OCI-LY1 (cell line): Measurements from ENCODE around the gene PRIM1.

ENCODE experiments used
- H2AFZ ChIP-seq: fragments of 200-600 bp; sonication (generic), shearing (Covaris generic); 2 replicates; pipeline ENCODE4 v1.6.0; 2014; ENCODE audit warnings: antibody characterized with exemption, mild to moderate bottlenecking, low read length
- H3F3A ChIP-seq: fragments of 200-600 bp; sonication (generic), shearing (Covaris generic); 2 replicates; pipeline ENCODE4 v1.6.0; 2014; ENCODE audit warnings: mild to moderate bottlenecking, antibody characterized with exemption, low read length, moderate library complexity; ENCODE audit not compliant: insufficient read depth
- H3K27ac ChIP-seq: fragments of 200-600 bp; sonication (generic); 2 replicates; pipeline ENCODE4 v1.5.1; 2014; ENCODE audit warnings: low read length, mixed run types, mild to moderate bottlenecking, low read depth; ENCODE audit not compliant: poor library complexity, severe bottlenecking
- H3K27me3 ChIP-seq: fragments of 200-600 bp; sonication (generic); 2 replicates; pipeline ENCODE4 v1.6.0; 2014; ENCODE audit warnings: antibody characterized with exemption, mild to moderate bottlenecking, low read length, moderate library complexity; ENCODE audit not compliant: insufficient read depth
- H3K36me3 ChIP-seq: fragments of 200-600 bp; sonication (generic); 2 replicates; pipeline ENCODE4 v1.6.1; 2014; ENCODE audit warnings: mild to moderate bottlenecking, antibody characterized with exemption, low read length, moderate library complexity, mixed read lengths; ENCODE audit not compliant: insufficient read depth
- H3K4me1 ChIP-seq: fragments of 200-600 bp; sonication (generic); 2 replicates; pipeline ENCODE4 v1.5.1; 2014; ENCODE audit warnings: mild to moderate bottlenecking, low read length, moderate library complexity; ENCODE audit not compliant: insufficient read depth, severe bottlenecking
- H3K4me2 ChIP-seq: fragments of 200-600 bp; sonication (generic), shearing (Covaris generic); 2 replicates; pipeline ENCODE4 v1.6.1; 2014; ENCODE audit warnings: low read length
- H3K4me3 ChIP-seq: fragments of 200-600 bp; sonication (generic); 2 replicates; pipeline ENCODE4 v1.5.1; 2014; ENCODE audit warnings: low read length, low read depth, mild to moderate bottlenecking, mixed read lengths; ENCODE audit not compliant: poor library complexity, severe bottlenecking
- H3K79me2 ChIP-seq: fragments of 200-600 bp; shearing (Covaris generic); 2 replicates; pipeline ENCODE4 v1.6.1; 2016; ENCODE audit warnings: mixed run types, low read length, mixed read lengths; ENCODE audit not compliant: insufficient read depth
- H3K9ac ChIP-seq: fragments of 200-600 bp; sonication (generic), shearing (Covaris generic); 2 replicates; pipeline ENCODE4 v1.6.1; 2014; ENCODE audit warnings: mild to moderate bottlenecking, low read length, mixed read lengths
- H3K9me2 ChIP-seq: fragments of 200-600 bp; sonication (generic), shearing (Covaris generic); 2 replicates; pipeline ENCODE4 v1.6.1; 2014; ENCODE audit warnings: low read depth, mild to moderate bottlenecking, low read length, mixed read lengths
- H3K9me3 ChIP-seq: fragments of 200-600 bp; shearing (Covaris generic); 2 replicates; pipeline ENCODE4 v1.6.1; 2014; ENCODE audit warnings: low read length, mixed read lengths
- H4K20me1 ChIP-seq: fragments of 200-600 bp; sonication (generic), shearing (Covaris generic); 2 replicates; pipeline ENCODE4 v1.6.0; 2016; ENCODE audit warnings: mild to moderate bottlenecking, low read length; ENCODE audit not compliant: insufficient read depth
- EZH2 ChIP-seq: fragments of 200-600 bp; sonication (generic), shearing (Covaris generic); IDR thresholded peaks from 2 replicates; pipeline ENCODE4 v1.8.0; 2017; ENCODE audit warnings: borderline replicate concordance, mixed run types, mild to moderate bottlenecking, antibody characterized with exemption, low read length, moderate library complexity, mixed read lengths
- TF ChIP-seq, protein P1 (sequence below): fragments of 200-600 bp; sonication (generic), shearing (Covaris generic); IDR thresholded peaks from 2 replicates; pipeline ENCODE4 v1.5.1; 2017; ENCODE audit warnings: mild to moderate bottlenecking, antibody characterized with exemption, low read length, moderate library complexity, mixed read lengths

The PRIM1 gene

DNA sequence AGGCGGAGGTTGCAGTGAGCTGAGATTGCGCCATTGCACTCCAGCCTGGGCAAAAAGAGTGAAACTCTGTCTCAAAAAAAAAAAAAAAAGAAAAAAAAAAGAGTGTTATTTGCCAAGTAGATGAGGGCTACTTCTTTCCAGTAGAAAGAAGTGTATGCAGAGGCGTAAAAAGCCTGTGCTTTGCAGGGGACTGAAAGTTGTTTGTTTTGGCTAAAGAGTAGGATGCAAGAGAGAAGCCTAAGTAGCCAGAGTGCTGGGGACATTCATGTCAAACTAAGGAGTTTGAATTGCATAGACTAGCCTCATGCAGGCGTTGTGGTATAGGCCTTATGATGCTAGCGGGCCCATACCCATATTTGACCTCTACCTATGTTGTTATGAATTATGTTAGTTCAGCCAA is 20.5 kb upstream of the PRIM1 start:
- H3K4me3 ChIP-seq, result no peak overlapping the region
- H3K4me2 ChIP-seq, result no peak overlapping the region
- no peak overlapping the region for H3K9ac ChIP-seq
- no peaks in the 10 kb centered on the region for H3K36me3 ChIP-seq
- H3F3A ChIP-seq, result peaks cover 4% of the 10 kb centered on the region; the same call in 1 of the 2 replicates
- H3K9me2 ChIP-seq, result no peaks in the 10 kb centered on the region
- H3K27ac ChIP-seq, result no peak overlapping the region
- no peaks in the 10 kb centered on the region for H3K79me2 ChIP-seq
- H3K4me1 ChIP-seq, result peaks cover 11% of the 10 kb centered on the region
- no peaks in the 10 kb centered on the region for H3K27me3 ChIP-seq
- H2AFZ ChIP-seq, result no peak overlapping the region
- TF ChIP-seq, protein P1, sequence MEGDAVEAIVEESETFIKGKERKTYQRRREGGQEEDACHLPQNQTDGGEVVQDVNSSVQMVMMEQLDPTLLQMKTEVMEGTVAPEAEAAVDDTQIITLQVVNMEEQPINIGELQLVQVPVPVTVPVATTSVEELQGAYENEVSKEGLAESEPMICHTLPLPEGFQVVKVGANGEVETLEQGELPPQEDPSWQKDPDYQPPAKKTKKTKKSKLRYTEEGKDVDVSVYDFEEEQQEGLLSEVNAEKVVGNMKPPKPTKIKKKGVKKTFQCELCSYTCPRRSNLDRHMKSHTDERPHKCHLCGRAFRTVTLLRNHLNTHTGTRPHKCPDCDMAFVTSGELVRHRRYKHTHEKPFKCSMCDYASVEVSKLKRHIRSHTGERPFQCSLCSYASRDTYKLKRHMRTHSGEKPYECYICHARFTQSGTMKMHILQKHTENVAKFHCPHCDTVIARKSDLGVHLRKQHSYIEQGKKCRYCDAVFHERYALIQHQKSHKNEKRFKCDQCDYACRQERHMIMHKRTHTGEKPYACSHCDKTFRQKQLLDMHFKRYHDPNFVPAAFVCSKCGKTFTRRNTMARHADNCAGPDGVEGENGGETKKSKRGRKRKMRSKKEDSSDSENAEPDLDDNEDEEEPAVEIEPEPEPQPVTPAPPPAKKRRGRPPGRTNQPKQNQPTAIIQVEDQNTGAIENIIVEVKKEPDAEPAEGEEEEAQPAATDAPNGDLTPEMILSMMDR, result no peak
- TF ChIP-seq EZH2, result no peak
- no peaks in the 10 kb centered on the region for H4K20me1 ChIP-seq
- H3K9me3 ChIP-seq, result no peaks in the 10 kb centered on the region

DNA sequence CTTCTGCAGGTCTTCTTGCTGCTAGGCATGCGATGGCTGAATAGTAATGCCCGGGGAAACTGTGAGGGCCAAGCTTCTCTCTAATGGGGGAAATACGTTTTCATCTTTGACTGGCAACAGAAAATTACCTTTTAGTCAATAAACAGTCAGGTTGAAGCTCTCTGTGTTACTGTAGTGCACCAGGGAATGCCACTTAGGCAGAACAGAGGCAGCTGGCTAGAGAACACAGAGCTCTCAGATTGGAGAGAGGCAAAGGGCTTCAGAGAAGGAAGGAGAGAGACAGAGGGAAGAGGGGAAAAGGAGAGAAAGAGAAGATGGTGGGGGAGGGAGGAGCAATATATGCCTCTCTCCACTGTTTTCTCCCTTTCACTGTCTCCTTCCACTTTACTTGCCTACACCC is 17.7 kb upstream of the PRIM1 start:
- Histone ChIP-seq H3K27ac (no peak overlapping the region), H3K36me3 (no peaks in the 10 kb centered on the region), H3K9me2 (no peaks in the 10 kb centered on the region), H3K9ac (no peak overlapping the region), H2AFZ (no peak overlapping the region), H3K27me3 (no peaks in the 10 kb centered on the region), H3K4me2 (no peak overlapping the region), H3K4me3 (no peak overlapping the region), H3K79me2 (no peaks in the 10 kb centered on the region), H3F3A (peaks cover 4% of the 10 kb centered on the region; the same call in 1 of the 2 replicates), H3K4me1 (peaks cover 14% of the 10 kb centered on the region), H3K9me3 (no peaks in the 10 kb centered on the region), H4K20me1 (no peaks in the 10 kb centered on the region)
- TF ChIP-seq, protein P1, result no peak
- no peak for TF ChIP-seq EZH2

DNA sequence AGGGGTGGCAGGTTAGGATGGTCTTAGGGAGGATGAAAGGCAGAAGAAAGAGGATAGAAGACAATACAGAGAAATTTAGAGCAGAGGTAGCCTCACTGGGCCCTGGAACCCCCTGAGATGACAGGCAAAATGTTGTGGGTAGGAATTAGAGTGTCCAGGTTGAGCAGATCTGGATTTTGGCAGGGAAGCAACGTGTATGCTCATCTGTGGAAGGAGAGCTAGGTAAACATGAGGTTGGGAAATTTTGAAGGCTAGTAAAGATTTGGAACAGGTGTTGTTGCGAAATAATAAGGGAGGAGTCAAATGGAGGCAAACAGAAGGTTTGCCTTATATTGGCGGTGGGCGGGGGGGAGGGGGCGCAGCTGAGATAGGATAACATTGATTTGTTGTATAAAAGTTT is 16.3 kb upstream of the PRIM1 start:
- H3K9me3 ChIP-seq, result no peaks in the 10 kb centered on the region
- no peak overlapping the region for H3K9ac ChIP-seq
- no peak overlapping the region for H3K4me2 ChIP-seq
- H3K79me2 ChIP-seq, result no peaks in the 10 kb centered on the region
- TF ChIP-seq, protein P1, result no peak
- no peak for TF ChIP-seq EZH2
- H4K20me1 ChIP-seq, result no peaks in the 10 kb centered on the region
- H2AFZ ChIP-seq, result no peak overlapping the region
- H3K9me2 ChIP-seq, result no peaks in the 10 kb centered on the region
- no peaks in the 10 kb centered on the region for H3K36me3 ChIP-seq
- H3K27me3 ChIP-seq, result no peaks in the 10 kb centered on the region
- no peak overlapping the region for H3K27ac ChIP-seq
- H3K4me3 ChIP-seq, result no peak overlapping the region
- H3K4me1 ChIP-seq, result peaks cover 11% of the 10 kb centered on the region
- peaks cover 4% of the 10 kb centered on the region; the same call in 1 of the 2 replicates for H3F3A ChIP-seq
